ENCODE measurements around the gene MED25.

Gene MED25

DNA sequence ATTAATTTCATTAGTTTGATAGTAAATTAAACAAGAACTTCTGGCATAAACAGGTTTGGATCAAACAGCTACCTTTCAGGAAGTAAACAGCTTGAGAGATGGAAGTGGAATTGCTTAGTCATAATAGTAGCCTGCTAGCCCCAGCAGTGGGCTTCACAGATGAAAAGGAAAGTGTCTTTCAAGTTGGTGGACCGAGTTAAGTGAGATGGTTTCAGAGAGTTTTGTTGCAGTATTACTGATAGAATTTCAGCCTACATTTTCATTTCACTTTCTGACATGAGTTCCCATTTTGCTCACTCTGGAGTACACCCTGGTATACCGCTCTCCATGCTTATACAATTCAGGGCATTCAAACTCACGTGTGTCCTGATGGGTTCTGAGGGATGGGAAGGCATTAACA, 30.8 kb downstream of the MED25 start:
- TF ChIP-seq EZH2phosphoT487 (conservative IDR thresholded peaks at IDR 0.05; ENCODE audit: low read length) = no peak
- TF ChIP-seq, protein P1, sequence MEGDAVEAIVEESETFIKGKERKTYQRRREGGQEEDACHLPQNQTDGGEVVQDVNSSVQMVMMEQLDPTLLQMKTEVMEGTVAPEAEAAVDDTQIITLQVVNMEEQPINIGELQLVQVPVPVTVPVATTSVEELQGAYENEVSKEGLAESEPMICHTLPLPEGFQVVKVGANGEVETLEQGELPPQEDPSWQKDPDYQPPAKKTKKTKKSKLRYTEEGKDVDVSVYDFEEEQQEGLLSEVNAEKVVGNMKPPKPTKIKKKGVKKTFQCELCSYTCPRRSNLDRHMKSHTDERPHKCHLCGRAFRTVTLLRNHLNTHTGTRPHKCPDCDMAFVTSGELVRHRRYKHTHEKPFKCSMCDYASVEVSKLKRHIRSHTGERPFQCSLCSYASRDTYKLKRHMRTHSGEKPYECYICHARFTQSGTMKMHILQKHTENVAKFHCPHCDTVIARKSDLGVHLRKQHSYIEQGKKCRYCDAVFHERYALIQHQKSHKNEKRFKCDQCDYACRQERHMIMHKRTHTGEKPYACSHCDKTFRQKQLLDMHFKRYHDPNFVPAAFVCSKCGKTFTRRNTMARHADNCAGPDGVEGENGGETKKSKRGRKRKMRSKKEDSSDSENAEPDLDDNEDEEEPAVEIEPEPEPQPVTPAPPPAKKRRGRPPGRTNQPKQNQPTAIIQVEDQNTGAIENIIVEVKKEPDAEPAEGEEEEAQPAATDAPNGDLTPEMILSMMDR (IDR thresholded peaks at IDR 0.05; ENCODE audit: insufficient read depth, low read length, poor library complexity, severe bottlenecking) = no peak
- Histone ChIP-seq H3K4me2 (ENCODE audit: low read depth, low read length, poor library complexity, severe bottlenecking) (no peak overlapping the region), H2AFZ (ENCODE audit: low read depth, low read length, severe bottlenecking) (no peak overlapping the region), H3K4me3 (ENCODE audit: insufficient read depth, low read length, poor library complexity, severe bottlenecking) (no peak overlapping the region), H3K36me3 (ENCODE audit: low read length) (no peaks in the 10 kb centered on the region), H3F3A (ENCODE audit: insufficient read depth) (peaks cover 15% of the 10 kb centered on the region), H4K20me1 (ENCODE audit: low read depth, low read length) (0 out of 2 replicates have a peak, but pooled peaks cover 3% of the 10 kb centered on the region), H3K9ac (ENCODE audit: low read length) (no peak overlapping the region), H3K9me2 (replicated peaks; ENCODE audit: insufficient read depth, low read length) (no peaks in the 10 kb centered on the region), H3K79me2 (ENCODE audit: insufficient read depth, low read length) (peaks cover 6% of the 10 kb centered on the region; the same call in 1 of the 2 replicates), H3K27me3 (ENCODE audit: low read length) (no peaks in the 10 kb centered on the region), H3K9me3 (ENCODE audit: insufficient read depth, low read length) (no peaks in the 10 kb centered on the region), H3K27ac (ENCODE audit: low read depth, low read length) (no peak overlapping the region)

DNA sequence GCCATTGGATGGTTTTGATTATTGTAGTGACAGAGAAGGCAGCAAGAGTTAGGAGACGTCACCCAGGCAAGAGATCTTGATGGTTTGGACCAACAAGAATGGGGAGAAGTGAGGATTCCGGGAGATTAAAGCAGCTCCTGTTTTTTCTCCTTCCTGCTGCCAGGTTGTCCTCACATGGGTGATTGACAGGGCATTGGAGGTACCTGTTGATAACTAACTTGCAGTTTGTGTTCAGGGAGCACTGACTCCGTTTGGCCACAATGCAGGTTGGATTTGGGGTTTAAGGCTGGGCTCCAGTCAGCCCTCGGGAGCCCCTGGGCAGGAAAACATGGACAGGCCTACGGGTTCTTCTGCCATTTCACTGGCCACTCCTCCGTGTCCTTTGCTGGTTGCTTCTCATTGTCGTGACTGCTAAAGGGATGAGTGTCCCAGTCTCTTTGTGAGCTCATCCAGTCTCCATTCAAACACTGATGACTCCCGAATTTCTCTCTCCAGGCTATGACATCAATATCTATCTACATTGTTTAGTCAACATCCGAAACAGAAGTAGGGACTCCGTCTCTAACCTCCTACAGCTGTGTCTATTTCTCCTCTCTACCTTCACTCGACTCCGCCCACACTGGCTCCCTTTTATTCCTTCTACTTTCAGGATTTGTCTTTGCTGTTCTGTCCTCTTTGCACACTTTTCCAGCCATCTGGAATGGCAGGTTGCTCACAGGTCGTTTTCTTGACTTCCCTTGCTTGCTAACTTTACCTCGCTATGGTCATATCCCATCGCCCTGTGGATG, 31.5 kb downstream of the MED25 start:
- no peaks in the 10 kb centered on the region for H3K9me2 ChIP-seq (replicated peaks; ENCODE audit: insufficient read depth, low read length)
- no peak overlapping the region for H3K4me3 ChIP-seq (ENCODE audit: insufficient read depth, low read length, poor library complexity, severe bottlenecking)
- H3K36me3 ChIP-seq (ENCODE audit: low read length) = no peaks in the 10 kb centered on the region
- TF ChIP-seq, protein P1 (IDR thresholded peaks at IDR 0.05; ENCODE audit: insufficient read depth, low read length, poor library complexity, severe bottlenecking) = no peak
- no peak for TF ChIP-seq EZH2phosphoT487 (conservative IDR thresholded peaks at IDR 0.05; ENCODE audit: low read length)
- peaks cover 15% of the 10 kb centered on the region for H3F3A ChIP-seq (ENCODE audit: insufficient read depth)
- peak overlapping the region; percentile 57 for H3K4me2 ChIP-seq (ENCODE audit: low read depth, low read length, poor library complexity, severe bottlenecking)
- no peak overlapping the region for H2AFZ ChIP-seq (ENCODE audit: low read depth, low read length, severe bottlenecking)
- no peak overlapping the region for H3K9ac ChIP-seq (ENCODE audit: low read length)
- no peak overlapping the region for H3K27ac ChIP-seq (ENCODE audit: low read depth, low read length)
- 0 out of 2 replicates have a peak, but pooled peaks cover 3% of the 10 kb centered on the region for H4K20me1 ChIP-seq (ENCODE audit: low read depth, low read length)
- H3K9me3 ChIP-seq (ENCODE audit: insufficient read depth, low read length) = no peaks in the 10 kb centered on the region
- no peaks in the 10 kb centered on the region for H3K27me3 ChIP-seq (ENCODE audit: low read length)
- peaks cover 7% of the 10 kb centered on the region; the same call in 1 of the 2 replicates for H3K79me2 ChIP-seq (ENCODE audit: insufficient read depth, low read length)

DNA sequence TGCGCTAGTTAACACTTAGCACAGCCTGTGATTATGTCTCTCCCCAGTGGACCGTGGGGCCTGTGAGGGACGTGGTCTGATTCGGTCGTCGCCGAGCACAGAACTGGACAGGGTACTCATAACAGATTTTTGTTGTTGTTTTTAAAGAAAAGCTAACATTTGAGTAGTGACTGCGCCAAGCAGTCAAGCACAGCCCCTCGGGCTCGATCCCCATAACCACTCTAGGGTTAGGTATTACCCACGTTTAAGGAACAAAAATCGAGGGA, 32.1 kb downstream of the MED25 start:
- no peaks in the 10 kb centered on the region for H3K9me2 ChIP-seq (replicated peaks; ENCODE audit: insufficient read depth, low read length)
- H3K9ac ChIP-seq (ENCODE audit: low read length) = peak overlapping the region; percentile 48; the same call in 1 of the 2 replicates
- TF ChIP-seq, protein P1 (IDR thresholded peaks at IDR 0.05; ENCODE audit: insufficient read depth, low read length, poor library complexity, severe bottlenecking) = no peak
- no peak for TF ChIP-seq EZH2phosphoT487 (conservative IDR thresholded peaks at IDR 0.05; ENCODE audit: low read length)
- no peaks in the 10 kb centered on the region for H3K27me3 ChIP-seq (ENCODE audit: low read length)
- H3K79me2 ChIP-seq (ENCODE audit: insufficient read depth, low read length) = peaks cover 7% of the 10 kb centered on the region; the same call in 1 of the 2 replicates
- peak overlapping the region; percentile 23 for H2AFZ ChIP-seq (ENCODE audit: low read depth, low read length, severe bottlenecking)
- no peaks in the 10 kb centered on the region for H3K36me3 ChIP-seq (ENCODE audit: low read length)
- peak overlapping the region; percentile 32 for H3K4me3 ChIP-seq (ENCODE audit: insufficient read depth, low read length, poor library complexity, severe bottlenecking)
- peak overlapping the region; percentile 57 for H3K4me2 ChIP-seq (ENCODE audit: low read depth, low read length, poor library complexity, severe bottlenecking)
- H3F3A ChIP-seq (ENCODE audit: insufficient read depth) = peaks cover 15% of the 10 kb centered on the region
- no peak overlapping the region for H3K27ac ChIP-seq (ENCODE audit: low read depth, low read length)
- no peaks in the 10 kb centered on the region for H3K9me3 ChIP-seq (ENCODE audit: insufficient read depth, low read length)
- H4K20me1 ChIP-seq (ENCODE audit: low read depth, low read length) = 0 out of 2 replicates have a peak, but pooled peaks cover 3% of the 10 kb centered on the region
